Cardiac septum (tissue), 1 donor: ENCODE data around the gene GPR173. TPM values are rescaled to one million over a fixed set of nuclear protein-coding genes. Genes with fewer than 3 reads are reported as not detected.

Experiments used
- total RNA-seq: library from RNA; stranded (reverse); fragmentation: NEBNext Ultra II Directional; extraction: Animal tissue kit (Norgen Biotek cat#: 25700); gene quantifications from one replicate; pipeline ENCODE4 v1.2.1, GENCODE V29; 2021
- donor health status: DM: no; HTN: no; CAD: no.

The GPR173 gene
- total RNA-seq, 1 donor from 2014 or later = 3.2 TPM

Other genes starting within 250 kb of the GPR173 start
- not detected for gene XAGE5, start 237.5 kb upstream of the GPR173 start, total RNA-seq
- gene XAGE3, start 180.7 kb upstream of the GPR173 start, total RNA-seq = not detected
- gene FAM156B, start 151.5 kb upstream of the GPR173 start, total RNA-seq = 6.4 TPM
- gene FAM156A, start 90.3 kb upstream of the GPR173 start, total RNA-seq = 9.4 TPM
- gene TSPYL2, start 33.6 kb downstream of the GPR173 start, total RNA-seq = 34.2 TPM
- 7.2 TPM for gene KANTR, start 45.4 kb downstream of the GPR173 start, total RNA-seq
- 57.7 TPM for gene KDM5C, start 176.4 kb downstream of the GPR173 start, total RNA-seq
- 11.6 TPM for gene IQSEC2, start 232.8 kb downstream of the GPR173 start, total RNA-seq